Smooth muscle cell (in vitro differentiated cells): Measurements from ENCODE around the gene H1-8. TPM values are rescaled to one million over a fixed set of nuclear protein-coding genes. Genes with fewer than 3 reads are reported as not detected.

Experiments used
- DNase-seq: peaks from one replicate; lab custom pipeline; 2025; ENCODE audit not compliant: unreplicated experiment; lab: John Stamatoyannopoulos, UW
- H2AFZ ChIP-seq: fragments of 200-600 bp; sonication (generic); 2 replicates; pipeline ENCODE4 v1.6.0; 2016; ENCODE audit warnings: antibody characterized with exemption, low read depth, mild to moderate bottlenecking
- H3F3A ChIP-seq: fragments of 200-600 bp; sonication (generic); 2 replicates; pipeline ENCODE4 v1.6.0; 2017; ENCODE audit warnings: antibody characterized with exemption, low read depth
- H3K27ac ChIP-seq: fragments of 200-600 bp; sonication (generic); 2 replicates; pipeline ENCODE4 v1.5.1; 2016; ENCODE audit warnings: low read depth, mild to moderate bottlenecking
- H3K27me3 ChIP-seq: fragments of 200-600 bp; sonication (generic); 2 replicates; pipeline ENCODE4 v1.6.1; 2016; ENCODE audit warnings: low read depth, mild to moderate bottlenecking
- H3K36me3 ChIP-seq: fragments of 200-600 bp; sonication (generic); 2 replicates; pipeline ENCODE4 v1.5.1; 2016; ENCODE audit warnings: low read depth
- H3K4me1 ChIP-seq: fragments of 200-600 bp; sonication (generic); 2 replicates; pipeline ENCODE4 v1.5.1; 2016; ENCODE audit warnings: low read depth
- H3K4me2 ChIP-seq: fragments of 200-600 bp; sonication (generic); 2 replicates; pipeline ENCODE4 v1.6.0; 2016; ENCODE audit warnings: mild to moderate bottlenecking
- H3K4me3 ChIP-seq: fragments of 200-600 bp; sonication (generic); 2 replicates; pipeline ENCODE4 v1.5.1; 2016; ENCODE audit warnings: mild to moderate bottlenecking
- H3K79me2 ChIP-seq: fragments of 200-600 bp; sonication (generic); 2 replicates; pipeline ENCODE4 v1.6.0; 2016; ENCODE audit warnings: low read depth, mild to moderate bottlenecking
- H3K9ac ChIP-seq: fragments of 200-600 bp; sonication (generic); 2 replicates; pipeline ENCODE4 v1.6.0; 2016; ENCODE audit warnings: low read depth
- H3K9me3 ChIP-seq: fragments of 200-600 bp; sonication (generic); replicated peaks from 2 replicates; pipeline ENCODE4 v1.5.1; 2016; ENCODE audit warnings: low read depth
- H4K20me1 ChIP-seq: fragments of 200-600 bp; sonication (generic); 2 replicates; pipeline ENCODE4 v1.6.0; 2016; ENCODE audit warnings: low read depth
- CTCF ChIP-seq: fragments of 200-600 bp; sonication (generic); IDR thresholded peaks from 2 replicates; pipeline ENCODE4 v1.5.1; 2017; ENCODE audit warnings: borderline replicate concordance, mild to moderate bottlenecking, antibody characterized with exemption; ENCODE audit not compliant: insufficient read depth, poor library complexity, severe bottlenecking
- WGBS: methylation state at CpG from one replicate; pipeline ENCODE4 v1.1.7; 2016; ENCODE audit warnings: low lambda C conversion rate; 5-methylcytosine and 5-hydroxymethylcytosine counted together
- polyA plus RNA-seq: library from polyadenylated mRNA; unstranded; fragments of >200 nt; fragmentation: Nextera tagmentation; extraction: Ambion mirVana; gene quantifications from 2 replicates; pipeline ENCODE4 v1.2.1, GENCODE V29; 2016
- total RNA-seq: library from RNA; depleted of rRNA; stranded (reverse); fragments of >200 nt; gene quantifications from 2 replicates; pipeline ENCODE4 v1.2.3, GENCODE V29; 2014

Gene H1-8
- total and polyA plus RNA-seq, 2 experiments from 2014 or later, result not detected

- Histone ChIP-seq H2AFZ (no peak overlapping the region), H3K9ac (no peak overlapping the region), H3F3A (no peaks in the 10 kb centered on the region), H3K9me3 (no peaks in the 10 kb centered on the region), H3K4me1 (no peaks in the 10 kb centered on the region), H3K36me3 (no peaks in the 10 kb centered on the region), H3K27ac (no peak overlapping the region), H3K4me2 (no peak overlapping the region), H4K20me1 (no peaks in the 10 kb centered on the region), H3K27me3 (no peaks in the 10 kb centered on the region), H3K79me2 (no peaks in the 10 kb centered on the region), H3K4me3 (no peak overlapping the region)
- no peak for TF ChIP-seq CTCF
- DNase-seq, result no peak
- WGBS, result 94% methylated on average over 22 of the region's 22 CpGs
Observed at GRCh38 chr3:129571605-129572547, 28.9 kb downstream of the H1-8 start.

- Histone ChIP-seq H3F3A (no peaks in the 10 kb centered on the region), H3K79me2 (no peaks in the 10 kb centered on the region), H3K4me1 (no peaks in the 10 kb centered on the region), H3K27me3 (no peaks in the 10 kb centered on the region), H3K4me3 (no peak overlapping the region), H3K9me3 (no peaks in the 10 kb centered on the region), H3K4me2 (no peak overlapping the region), H3K9ac (no peak overlapping the region), H2AFZ (no peak overlapping the region), H4K20me1 (no peaks in the 10 kb centered on the region), H3K27ac (no peak overlapping the region), H3K36me3 (no peaks in the 10 kb centered on the region)
- TF ChIP-seq CTCF, result no peak
- 96% methylated on average over 18 of the region's 18 CpGs for WGBS
- DNase-seq, result no peak
Observed at GRCh38 chr3:129572603-129573002, 29.6 kb downstream of the H1-8 start.

GRCh38 chr3:129573493-129573892, 30.5 kb downstream of the H1-8 start:
- Histone ChIP-seq H3K4me1 (no peaks in the 10 kb centered on the region), H3K36me3 (no peaks in the 10 kb centered on the region), H3K79me2 (no peaks in the 10 kb centered on the region), H2AFZ (no peak overlapping the region), H3K27me3 (no peaks in the 10 kb centered on the region), H3F3A (no peaks in the 10 kb centered on the region), H3K27ac (no peak overlapping the region), H3K9me3 (no peaks in the 10 kb centered on the region), H3K4me3 (no peak overlapping the region), H3K4me2 (no peak overlapping the region), H4K20me1 (no peaks in the 10 kb centered on the region), H3K9ac (no peak overlapping the region)
- 92% methylated on average over 14 of the region's 14 CpGs for WGBS
- TF ChIP-seq CTCF, result no peak
- DNase-seq, result no peak

- WGBS, result 99% methylated on average over 24 of the region's 24 CpGs
- no peaks in the 10 kb centered on the region for H3F3A ChIP-seq
- H3K9ac ChIP-seq, result no peak overlapping the region
Observed at GRCh38 chr3:129574206-129574605, 31.2 kb downstream of the H1-8 start.

More at GRCh38 chr3:129574206-129574605, 31.2 kb downstream of the H1-8 start:
- H3K27ac ChIP-seq, result no peak overlapping the region
- DNase-seq, result no peak
- no peaks in the 10 kb centered on the region for H3K9me3 ChIP-seq
- no peak overlapping the region for H3K4me3 ChIP-seq
- no peaks in the 10 kb centered on the region for H3K79me2 ChIP-seq
- H2AFZ ChIP-seq, result no peak overlapping the region
- TF ChIP-seq CTCF, result no peak
- no peak overlapping the region for H3K4me2 ChIP-seq
- H3K27me3 ChIP-seq, result no peaks in the 10 kb centered on the region
- H3K4me1 ChIP-seq, result no peaks in the 10 kb centered on the region
- no peaks in the 10 kb centered on the region for H4K20me1 ChIP-seq
- no peaks in the 10 kb centered on the region for H3K36me3 ChIP-seq
